GM12801 (cell line): ENCODE data around the gene EFNA4.

Experiments
- TF ChIP-seq, protein P1 (sequence below): IDR thresholded peaks from one replicate; pipeline ENCODE4 v1.5.1; 2011; ENCODE audit warnings: control low read depth; ENCODE audit not compliant: insufficient read length; ENCODE audit errors: extremely low read depth

Gene EFNA4, protein sequence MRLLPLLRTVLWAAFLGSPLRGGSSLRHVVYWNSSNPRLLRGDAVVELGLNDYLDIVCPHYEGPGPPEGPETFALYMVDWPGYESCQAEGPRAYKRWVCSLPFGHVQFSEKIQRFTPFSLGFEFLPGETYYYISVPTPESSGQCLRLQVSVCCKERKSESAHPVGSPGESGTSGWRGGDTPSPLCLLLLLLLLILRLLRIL

DNA sequence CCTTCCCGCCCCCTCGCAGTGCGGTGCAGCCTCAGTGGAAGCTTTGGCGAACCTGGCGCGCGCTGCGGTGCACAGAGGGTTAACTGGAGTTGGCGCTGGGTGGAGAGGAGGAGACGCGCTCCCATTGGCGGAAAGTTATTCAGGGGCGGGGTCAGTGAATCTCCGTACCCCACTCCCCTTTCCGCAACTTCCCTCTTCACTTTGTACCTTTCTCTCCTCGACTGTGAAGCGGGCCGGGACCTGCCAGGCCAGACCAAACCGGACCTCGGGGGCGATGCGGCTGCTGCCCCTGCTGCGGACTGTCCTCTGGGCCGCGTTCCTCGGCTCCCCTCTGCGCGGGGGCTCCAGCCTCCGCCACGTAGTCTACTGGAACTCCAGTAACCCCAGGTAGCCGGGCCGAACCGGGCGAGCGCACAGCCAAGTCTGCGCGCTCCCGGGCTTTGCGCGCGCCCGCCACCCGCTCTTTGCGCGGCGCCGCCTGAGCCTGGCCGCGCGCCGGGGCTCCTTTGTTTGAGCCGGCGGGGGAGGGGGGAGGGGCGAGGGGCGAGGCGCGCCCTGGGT lies at the start of gene EFNA4:
TSS of gene EFNA4 (plus strand) at position 191 of the 561 bp plus-strand sequence. CDS start at position 275, 84 bp downstream.
- TF ChIP-seq, protein P1, sequence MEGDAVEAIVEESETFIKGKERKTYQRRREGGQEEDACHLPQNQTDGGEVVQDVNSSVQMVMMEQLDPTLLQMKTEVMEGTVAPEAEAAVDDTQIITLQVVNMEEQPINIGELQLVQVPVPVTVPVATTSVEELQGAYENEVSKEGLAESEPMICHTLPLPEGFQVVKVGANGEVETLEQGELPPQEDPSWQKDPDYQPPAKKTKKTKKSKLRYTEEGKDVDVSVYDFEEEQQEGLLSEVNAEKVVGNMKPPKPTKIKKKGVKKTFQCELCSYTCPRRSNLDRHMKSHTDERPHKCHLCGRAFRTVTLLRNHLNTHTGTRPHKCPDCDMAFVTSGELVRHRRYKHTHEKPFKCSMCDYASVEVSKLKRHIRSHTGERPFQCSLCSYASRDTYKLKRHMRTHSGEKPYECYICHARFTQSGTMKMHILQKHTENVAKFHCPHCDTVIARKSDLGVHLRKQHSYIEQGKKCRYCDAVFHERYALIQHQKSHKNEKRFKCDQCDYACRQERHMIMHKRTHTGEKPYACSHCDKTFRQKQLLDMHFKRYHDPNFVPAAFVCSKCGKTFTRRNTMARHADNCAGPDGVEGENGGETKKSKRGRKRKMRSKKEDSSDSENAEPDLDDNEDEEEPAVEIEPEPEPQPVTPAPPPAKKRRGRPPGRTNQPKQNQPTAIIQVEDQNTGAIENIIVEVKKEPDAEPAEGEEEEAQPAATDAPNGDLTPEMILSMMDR: no peak

DNA sequence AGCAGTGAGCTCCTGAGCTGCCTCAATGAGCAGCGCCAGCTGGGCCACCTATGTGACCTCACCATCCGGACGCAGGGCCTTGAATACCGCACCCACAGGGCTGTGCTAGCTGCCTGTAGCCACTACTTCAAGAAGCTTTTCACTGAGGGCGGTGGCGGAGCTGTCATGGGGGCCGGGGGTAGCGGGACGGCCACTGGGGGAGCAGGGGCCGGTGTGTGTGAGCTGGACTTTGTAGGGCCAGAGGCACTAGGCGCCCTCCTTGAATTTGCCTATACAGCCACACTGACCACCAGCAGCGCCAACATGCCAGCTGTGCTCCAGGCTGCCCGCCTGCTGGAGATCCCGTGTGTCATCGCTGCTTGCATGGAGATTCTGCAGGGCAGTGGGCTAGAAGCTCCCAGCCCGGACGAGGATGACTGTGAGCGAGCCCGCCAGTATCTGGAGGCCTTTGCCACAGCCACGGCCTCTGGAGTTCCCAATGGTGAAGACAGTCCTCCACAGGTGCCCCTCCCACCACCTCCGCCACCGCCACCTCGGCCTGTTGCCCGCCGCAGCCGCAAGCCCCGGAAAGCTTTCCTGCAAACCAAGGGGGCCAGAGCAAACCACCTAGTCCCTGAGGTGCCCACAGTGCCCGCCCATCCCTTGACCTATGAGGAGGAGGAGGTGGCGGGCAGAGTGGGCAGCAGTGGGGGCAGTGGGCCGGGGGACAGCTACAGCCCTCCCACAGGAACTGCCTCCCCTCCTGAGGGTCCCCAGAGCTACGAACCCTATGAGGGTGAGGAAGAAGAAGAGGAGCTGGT lies 48.6 kb upstream of the EFNA4 start:
- TF ChIP-seq, protein P1: no peak

DNA sequence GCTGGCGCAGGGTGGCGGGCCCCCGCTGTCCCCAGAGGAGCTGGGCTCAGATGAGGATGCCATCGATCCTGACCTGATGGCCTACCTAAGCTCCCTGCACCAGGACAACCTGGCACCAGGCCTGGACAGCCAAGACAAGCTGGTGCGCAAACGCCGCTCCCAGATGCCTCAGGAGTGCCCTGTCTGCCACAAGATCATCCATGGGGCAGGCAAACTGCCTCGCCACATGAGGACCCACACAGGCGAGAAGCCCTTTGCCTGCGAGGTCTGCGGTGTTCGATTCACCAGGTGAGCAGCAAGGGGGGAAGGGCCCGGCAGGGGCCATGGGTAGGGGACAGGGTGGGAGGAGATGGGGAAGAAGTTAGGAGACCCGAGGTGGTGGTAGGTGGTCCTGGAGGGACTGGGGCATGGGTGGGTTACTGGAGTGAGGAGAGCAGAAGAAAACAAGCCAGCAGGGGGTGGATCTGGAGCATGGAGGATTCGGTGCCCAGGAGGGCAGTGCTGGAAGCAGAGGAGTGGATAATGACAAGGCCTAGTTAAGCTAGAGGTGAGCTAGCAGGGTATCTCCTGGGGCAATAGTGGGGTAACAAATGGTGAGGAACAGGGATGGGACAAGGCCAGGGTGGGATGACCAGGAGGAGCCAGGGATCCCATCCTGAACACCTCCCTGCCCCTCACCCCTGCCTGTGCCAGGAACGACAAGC lies 47.9 kb upstream of the EFNA4 start:
- TF ChIP-seq, protein P1: no peak

DNA sequence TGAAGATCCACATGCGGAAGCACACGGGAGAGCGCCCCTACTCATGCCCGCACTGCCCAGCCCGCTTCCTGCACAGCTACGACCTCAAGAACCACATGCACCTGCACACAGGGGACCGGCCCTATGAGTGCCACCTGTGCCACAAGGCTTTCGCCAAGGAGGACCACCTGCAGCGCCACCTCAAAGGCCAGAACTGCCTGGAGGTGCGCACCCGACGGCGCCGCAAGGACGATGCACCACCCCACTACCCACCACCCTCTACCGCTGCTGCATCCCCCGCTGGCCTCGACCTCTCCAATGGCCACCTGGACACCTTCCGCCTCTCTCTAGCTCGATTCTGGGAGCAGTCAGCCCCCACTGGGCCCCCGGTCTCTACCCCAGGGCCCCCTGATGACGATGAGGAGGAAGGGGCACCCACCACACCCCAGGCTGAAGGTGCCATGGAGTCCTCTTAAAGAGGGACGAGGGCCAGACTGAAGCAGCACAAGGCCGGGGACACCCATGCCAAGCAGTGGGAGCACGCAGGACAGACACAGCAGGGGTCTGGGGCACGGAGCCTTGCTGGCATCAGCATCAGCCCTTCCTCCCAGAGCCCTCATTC lies 47.2 kb upstream of the EFNA4 start:
- TF ChIP-seq, protein P1: no peak

DNA sequence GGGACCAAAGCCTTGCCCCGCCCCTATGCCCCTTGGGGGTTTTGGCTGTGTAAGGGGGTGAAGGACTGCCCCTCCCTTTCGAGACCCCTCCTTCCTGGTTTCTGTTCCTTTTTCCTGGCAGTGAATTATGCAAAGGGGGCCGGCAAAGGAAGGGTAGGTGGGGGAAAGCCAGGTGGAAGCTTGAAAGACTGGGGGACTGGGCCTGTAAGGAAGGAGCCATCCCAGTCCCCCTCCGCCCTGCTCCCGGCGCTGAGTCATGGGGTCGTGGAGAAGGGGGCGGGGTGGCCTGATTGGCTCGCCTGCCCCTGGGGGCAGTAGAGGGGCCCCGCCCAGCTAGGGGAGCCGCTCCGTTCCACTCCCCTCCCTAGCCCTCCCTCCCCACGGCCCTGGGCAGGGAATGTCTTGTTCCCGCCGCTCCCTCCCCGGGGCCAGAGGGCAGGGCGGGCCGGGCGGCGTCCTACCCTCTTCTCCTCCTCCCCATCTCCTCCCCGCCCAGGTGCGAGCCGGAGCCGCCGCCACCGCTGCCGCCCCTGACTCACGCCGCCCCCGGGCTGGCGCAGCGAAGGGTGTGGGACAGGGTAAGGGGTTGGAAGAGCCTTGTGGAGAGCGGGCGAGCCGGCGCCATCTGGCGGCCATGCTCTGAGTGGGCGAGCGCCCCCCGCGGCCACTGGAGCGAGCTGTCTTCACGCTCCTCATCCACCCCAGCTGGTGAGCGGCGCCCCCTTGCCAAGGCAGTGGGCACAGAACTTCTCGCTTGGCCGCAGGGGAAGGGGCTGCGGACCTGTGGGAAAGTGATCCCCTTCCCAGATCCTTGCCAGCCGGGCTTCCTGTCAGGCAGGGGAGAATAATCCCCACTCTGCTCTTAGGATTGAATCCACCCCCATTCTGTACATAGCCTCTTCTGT lies 46.2 kb upstream of the EFNA4 start:
- TF ChIP-seq, protein P1: peak; percentile 41

DNA sequence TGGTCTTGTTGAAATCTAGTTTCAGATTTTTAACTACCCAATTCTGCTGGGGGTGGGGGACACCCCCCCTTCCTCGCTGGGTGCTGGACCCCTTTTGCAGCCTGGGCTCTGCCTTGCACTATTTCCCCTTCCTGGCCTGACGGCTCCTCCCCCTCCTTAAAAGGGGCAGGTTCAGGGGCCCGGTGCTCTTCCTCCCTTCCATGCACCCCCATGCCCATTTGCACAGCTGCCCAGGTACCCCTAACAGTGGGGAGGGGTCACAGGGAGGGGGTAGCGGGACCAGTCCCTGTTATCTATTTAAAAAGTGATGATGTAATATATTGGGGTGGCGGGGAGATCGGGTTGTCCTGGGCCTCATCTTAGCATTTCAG lies 45.6 kb upstream of the EFNA4 start:
- TF ChIP-seq, protein P1: no peak
